HG02763 (cell line): ENCODE results near the gene ZNF628.
A peak's percentile ranks its signal among the peaks of the same experiment; 100 is the strongest.

Source experiments
- ATAC-seq: cut with Tn5 transposase; IDR thresholded peaks from one replicate; pipeline ENCODE4 v1.9.1; 2021; ENCODE audit warnings: mild to moderate bottlenecking, moderate library complexity; ENCODE audit not compliant: unreplicated experiment

Gene ZNF628

DNA sequence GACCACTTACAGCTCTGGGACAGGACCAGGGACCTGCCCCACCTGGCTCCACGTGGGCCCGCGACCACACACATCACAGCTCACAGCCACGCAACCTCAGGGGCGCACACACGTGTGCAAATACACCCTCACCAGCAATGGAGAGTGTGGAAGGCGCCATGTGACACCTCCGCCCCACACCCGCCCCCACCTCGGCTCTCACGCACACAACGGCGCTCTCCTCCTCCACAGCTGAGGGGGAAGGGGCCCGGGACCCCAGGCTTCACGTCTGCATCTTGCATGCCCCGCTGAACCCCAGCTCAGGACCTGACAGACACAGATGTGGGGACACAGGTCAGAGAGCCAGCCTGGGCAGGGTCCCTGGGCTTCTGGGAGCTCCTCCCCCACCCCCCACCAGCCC, 26.9 kb upstream of the ZNF628 start:
- ATAC-seq, result no peak

DNA sequence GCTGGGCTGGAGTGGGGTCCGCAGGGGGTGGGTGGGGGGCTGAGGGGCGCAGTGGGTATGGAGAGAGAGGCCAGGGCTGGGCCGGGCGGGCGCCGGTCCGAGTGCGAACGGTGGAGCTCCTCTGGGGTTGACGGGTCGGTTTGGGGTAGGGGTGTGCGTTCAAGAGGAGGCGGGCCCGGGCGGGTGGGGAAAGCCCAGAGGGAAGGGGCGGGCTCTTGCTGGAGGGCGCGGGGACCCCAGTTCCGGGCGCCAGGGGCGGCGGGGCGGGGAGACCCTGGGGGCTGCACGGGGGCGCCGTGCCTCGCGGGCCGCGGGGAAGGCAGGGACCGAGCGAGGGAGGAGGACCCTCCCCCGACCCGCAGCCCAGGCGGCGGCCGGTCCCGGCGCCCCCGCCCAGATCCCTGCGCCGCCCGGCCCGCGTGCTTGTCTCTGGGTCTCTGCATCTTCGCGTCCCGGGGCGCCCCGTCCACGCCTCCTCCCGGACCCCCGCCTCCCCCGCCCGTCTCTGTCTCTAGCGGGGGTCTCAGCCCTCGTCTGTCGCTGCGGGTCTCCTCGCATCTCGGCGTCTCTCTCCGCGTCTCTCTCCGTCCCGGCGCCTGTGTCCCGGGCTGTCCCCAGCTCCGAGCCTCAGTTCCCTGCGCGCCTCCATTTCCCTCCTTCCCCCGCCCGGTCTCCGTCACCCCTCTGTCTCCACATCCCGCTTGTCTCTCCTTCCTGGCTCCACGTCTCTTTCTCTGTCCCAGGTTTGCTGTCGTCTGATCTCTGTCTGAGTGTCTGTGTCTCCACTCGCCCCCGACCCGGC, 25.1 kb upstream of the ZNF628 start:
- no peak for ATAC-seq

DNA sequence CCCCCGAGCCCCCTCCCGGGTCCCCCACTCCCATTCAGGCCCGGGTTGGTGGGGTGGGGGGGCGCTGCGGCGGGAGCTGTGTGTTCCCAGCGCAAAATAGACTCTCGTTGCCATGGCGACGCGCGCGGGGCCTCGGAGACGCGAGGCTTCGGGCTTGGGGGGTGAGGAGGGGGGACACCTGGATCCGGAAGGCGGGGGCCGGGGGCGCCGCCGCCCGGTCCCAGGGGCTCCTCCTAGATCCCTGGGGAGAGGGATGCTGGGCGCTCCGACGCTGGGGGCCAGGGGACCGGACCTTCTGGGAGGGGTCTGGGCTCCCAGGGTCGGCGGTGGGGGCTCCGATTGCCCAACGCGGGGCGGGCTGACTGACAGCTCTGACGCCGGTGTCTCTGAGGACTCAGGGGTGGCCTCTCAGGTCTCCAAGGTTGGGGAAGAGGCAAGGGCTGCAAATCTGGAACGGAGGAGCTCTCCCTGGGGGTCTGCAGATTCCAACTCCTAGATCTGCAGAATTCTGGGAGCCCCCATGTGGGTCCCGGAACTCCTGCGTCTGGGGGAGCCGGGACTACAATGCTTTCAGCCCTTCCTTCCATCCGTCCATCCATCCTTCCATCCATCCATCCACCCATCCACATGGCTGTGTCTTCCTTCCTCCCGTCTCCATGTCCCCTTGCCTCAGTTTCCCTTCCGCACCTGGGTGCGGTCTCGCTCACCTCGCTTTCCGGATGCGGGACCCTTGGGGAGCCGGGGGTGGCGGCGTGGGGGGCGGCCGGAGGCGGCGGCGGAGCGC, 24.3 kb upstream of the ZNF628 start:
- ATAC-seq, result no peak

DNA sequence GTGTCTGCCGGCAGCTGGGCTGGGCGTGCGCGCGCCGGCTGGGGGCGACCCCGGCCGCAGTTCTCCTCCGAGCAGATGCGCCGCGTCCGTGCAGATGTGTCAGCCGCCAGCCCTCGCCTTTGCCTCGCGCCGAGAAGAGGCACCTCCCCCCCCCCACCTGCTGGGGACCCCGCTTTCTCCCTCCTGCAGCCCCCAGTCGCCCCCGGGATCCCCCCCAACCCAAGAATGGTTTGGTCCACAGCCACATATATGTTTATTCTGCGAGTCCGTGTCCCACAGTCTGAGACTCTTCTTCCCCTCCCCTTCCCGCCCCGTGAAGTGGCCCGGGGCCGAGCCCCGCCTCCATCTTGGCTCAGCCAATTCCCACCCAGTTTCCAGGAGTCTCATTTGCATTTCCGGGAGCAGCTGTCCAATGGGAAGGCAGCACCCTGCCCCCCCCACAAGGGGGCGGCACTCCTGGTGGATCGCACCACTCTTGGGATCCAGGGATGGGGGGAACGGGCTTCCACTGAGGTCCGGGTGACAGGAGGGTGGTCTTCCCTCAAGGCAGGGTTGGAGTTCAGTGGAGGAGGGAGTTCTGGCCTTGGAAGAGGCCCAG, 23.6 kb upstream of the ZNF628 start:
- no peak for ATAC-seq

DNA sequence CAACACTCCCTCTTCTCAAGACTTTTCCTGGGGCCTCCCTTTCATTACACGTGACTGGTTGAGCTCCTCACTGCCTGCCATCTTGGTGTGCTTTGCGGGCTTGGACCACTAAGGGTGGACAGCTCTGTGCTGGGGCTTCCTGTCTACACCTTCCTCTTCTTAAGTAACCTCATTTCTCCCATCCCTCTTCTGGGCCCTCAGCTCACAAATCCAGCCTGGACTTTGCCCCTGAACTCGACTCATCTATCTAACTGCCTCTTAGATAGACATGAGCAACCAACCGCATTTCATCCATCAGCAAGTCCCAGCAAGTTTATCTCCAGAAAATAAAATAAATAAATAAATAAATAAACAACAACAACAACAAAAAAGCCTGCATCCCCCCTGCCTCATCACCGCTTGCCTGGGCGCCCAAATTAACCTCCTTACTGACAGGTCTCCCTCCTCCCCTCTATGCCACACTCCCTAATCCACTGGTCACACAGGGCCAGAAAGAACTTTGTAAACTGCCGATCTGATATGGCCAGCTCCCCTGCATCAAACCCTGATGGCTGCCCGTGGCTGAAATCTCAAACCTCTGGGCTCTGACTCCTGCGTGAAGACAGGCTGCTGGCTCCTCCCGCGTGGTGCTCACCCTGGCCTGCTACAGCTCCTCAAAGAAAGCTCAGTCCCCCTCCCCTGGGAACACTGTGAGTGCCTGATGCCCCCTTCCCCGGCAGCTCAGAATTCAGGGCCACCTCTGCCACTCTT, 22.7 kb upstream of the ZNF628 start:
- no peak for ATAC-seq

DNA sequence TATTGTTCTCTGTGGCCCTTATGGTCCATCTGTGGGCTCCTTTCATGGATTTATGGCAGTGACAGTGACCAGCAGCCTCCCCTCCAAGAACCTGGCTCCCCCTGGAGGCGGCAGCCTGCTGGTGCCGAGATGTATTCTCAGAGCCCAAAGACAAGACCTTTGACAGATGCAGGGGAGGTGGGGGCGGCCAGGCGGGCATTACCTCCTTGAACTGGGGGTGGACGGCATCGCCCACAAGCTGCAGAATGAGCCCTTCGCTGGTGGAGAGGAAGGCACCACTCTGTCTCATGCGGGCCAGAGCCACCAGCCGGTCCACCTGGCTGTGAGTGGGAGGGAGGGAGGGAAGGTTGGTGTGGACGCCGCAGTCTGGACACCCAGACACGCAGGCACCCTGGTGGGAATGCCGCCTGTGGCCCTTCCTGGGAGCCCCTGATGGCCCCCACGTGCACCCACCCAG, 21.6 kb upstream of the ZNF628 start:
- no peak for ATAC-seq

DNA sequence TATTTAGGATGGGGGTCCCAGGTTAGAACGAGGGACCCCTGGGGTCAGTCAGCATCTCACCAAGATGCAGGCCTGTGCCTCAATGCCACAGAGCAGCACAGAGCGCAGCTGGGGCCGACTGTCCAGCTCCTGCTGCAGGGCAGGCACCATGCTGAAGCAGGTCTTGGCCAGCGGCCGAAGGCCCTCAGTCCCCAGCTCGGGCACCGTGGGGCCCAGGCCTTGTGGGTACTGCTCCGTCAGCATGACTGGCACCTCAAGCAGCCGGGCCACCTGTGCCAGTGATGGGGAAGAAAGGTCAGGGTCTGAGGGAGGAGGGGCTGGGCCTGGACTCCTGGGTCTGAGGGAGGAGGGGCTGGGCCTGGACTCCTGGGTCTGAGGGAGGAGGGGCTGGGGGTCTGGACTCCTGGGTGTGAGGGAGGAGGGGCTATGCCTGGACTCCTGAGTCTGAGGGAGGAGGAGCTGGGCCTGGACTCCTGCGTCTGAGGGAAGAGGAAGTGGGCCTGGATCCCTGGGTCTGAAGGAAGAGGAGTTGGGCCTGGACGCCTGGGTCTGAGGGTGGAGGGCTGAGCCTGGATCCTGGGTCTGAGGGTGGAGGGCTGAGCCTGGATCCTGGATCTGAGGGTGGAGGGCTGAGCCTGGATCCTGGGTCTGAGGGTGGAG, 20.7 kb upstream of the ZNF628 start:
- no peak for ATAC-seq

DNA sequence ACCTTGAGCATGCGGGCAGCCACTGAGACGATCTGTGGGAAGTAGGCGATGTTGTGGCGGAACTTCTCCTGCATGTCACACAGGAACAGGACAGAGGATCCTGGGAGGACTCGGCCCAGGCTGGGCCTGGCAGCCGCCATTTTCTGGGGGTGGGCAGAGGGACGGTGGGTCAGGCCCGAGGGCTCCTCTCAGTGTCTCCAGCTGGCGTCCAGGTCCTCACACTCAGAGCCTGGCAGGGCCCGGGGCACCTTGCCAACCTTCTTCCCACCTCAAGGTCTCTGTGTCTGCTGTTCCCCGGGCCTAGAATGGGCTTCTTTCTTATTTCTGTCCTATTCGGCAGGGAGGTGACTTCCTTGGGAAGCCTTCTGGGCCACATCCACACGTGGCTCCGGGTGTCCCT, 20.1 kb upstream of the ZNF628 start:
- ATAC-seq, result no peak

DNA sequence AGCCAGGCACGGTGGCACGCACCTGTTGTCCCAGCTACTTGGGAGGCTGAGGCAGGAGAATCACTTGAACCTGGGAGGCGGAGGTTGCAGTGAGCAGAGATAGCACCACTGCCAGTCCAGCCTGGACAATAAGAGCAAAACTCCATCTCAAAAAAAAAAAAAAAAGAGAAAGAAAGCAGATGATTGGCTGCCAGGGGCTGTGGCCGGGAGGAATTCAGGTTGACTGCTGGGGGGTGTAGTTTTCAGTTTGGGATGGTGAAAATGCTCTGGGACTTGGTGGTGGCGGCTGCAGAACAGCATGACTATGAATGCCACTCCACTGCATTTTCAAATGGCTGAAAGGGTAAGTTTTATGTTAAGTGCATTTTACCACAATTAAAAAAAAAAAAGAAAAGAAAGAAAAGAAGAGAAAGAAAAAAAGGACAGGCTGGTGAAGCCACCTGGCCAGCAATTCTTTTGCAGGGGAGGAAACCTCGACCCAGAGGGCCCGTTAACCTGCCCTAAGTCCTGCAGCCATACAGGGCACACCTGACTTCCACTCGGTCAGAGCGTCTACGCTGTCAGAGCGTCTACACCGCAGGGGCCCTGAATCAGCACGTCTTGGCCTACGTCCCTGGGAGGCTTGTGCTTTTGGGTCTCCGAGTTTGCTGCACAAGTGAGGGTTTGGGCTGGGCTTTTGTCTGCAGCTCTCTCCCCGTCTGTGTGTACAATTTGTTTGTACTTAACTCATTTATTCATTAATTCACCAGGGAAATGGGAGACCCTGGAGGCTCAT, 18.5 kb upstream of the ZNF628 start:
- ATAC-seq, result no peak

DNA sequence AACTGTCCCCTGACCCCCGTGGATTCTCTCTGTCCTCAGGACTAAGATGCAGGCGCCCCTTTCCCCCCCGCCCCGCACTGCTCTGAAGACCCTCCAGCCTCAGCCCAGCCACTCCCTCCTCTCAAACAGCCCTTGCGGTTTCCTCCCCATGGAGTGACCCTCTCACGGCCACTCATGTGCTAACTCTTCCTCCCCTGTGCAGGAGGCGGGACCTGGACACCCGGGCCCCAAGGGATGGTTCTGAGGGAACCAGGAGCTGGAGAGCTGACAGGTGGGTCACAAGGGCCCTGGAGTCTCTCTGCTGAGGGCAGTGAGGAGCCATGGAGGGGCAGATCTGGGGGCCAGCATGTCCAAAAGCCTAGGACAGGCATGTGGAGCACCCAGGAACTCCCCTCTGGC, 16.9 kb upstream of the ZNF628 start:
- no peak for ATAC-seq

DNA sequence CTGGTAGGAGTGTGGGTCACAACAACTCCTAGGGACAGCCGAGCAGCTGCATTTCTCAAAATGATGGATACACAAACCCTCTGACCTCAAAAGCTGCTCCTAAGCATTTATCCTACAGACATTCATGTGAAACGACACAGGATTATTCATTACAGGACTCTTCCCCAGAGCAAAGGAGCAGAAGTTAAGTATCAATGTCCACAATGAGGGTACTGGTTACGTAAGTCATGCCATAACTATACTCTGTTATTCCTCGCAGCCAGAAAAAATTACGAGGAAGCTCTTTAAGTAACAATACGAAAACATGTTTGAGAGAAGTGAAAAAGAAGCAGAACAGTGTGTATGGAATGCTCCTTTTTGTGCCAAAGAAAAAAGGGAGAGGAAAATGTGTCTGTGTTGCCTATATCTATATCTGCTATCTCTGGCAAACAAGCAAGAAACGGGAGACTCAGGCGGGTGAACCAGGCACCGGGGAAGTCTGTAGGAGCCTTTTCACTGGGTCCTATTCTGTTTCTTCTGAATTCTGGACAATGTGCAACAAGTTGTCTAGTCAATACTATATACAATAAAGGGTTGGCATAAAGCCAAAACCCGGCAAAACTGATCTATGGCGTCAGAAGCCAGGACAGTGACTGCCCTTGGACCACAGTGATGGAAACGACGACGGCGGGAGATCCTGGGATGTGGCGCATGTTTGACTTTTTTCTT, 16.3 kb upstream of the ZNF628 start:
- no peak for ATAC-seq

DNA sequence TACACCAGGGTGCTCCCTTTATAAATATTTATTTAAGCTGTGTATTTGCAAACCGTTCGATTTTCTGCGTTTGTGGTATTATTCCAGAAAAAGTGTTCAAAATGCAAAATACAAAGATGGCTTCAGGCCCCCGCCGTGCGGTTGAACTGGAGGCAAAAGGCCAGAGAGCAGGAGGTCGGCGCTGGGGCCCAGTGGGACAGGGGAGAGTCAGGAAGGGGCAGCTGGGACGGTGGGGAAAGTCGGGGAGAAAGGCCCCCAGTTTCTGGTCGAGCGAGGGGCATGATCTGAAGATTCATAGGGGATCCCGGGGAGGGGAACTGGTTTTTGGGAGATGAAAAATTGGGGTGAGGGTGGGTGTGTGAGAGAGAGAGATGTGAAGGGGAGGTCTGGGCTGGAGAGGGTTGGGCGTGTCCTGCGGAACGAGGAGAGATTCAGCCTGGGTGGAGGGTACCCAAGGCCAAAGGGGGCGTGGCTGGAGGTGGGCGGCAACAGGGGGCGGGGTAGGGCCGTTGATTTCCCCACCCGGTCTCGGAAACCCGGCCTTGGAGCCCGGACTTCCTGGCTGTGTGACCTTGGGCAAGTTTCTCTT, 15.7 kb upstream of the ZNF628 start:
- no peak for ATAC-seq

DNA sequence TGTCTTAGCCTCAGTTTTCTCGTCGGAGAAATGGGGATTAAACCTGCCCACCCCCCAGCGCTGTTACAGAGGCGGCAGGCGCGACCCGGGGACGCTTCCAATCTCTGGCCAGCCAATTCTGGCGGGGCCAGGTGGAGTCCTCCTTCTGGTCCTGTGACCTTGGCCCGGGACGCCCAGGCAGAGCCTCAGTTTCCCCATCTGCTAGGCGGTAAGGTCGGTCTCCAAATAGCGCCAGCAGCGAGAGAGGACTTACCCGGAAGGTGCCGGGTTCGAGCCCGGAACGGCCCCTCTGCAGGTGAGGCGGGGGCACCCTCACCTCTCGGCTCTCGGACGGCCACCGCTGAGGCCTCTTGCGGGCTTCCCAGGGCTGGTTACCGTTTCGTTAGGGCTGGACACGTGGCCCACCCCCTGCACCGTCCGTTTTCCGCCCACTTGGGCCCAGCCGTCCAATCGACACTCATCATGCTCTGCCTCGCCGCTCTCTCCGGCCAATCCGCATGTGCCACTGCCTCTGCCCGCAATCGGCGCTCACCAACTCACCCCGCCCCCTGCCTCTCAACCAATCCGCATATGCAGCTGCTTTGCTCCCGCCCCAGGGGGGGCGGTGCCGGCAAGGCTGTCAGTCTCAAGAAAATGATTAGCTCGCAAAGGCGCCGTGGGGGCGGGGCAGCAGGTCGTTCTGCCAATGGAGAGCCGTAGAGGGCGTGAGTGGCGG, 15.0 kb upstream of the ZNF628 start, which contains the start of gene ISOC2:
Gene ISOC2 (minus strand): TSS at position 384 of the 715 bp plus-strand sequence. CDS start 5,156 bp downstream, outside the sequence.
- peak; percentile 95 for ATAC-seq

DNA sequence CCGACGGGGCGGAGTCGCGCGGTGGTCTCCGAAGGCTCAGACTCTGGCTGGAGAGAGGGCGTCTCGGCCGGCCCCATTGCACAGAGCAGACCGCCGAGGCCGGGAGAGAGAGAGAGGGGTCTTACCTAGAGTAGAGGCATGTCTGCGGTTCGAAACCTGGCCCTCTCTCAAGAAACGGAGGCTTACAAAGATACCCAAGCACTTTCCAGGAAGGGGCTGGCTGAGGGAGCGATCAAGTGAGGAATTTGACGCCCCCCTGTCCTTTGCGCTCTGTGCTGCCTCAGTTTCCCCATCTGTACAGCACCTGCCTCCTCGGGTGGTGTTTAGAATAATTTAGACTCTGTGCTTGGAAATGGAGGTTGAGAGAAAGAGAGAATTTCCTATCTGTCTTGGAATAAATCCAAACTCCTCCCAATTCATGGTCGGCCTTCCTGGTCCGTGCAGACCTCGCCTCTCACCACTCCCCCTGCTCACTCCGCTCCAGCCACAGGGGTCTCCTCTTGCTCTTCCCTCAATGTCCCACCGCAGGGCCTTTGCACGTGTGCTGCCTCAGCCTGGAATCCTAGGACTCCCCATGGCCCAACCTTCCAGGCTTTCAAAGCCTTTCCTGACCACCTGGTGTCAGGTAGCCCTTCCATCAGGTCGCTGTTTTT, 14.3 kb upstream of the ZNF628 start:
- no peak for ATAC-seq

DNA sequence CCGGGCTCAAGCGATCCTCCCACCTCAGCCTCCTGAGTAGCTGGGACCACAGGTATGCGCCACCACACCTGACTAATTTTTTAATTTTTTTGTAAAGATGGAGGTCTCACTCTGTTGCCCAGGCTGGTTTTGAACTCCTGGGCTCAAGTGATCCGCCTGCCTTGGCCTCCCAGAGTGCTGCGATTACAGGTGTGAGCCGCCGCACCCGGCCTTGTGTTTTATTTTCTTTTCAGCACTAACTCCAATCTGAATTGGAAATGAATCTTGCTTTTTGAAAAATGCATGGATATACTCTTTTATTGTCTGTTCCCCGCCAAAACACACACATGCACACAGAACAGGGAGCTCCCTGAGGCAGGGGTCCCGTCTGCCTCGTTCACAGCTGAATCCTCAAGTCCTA, 13.7 kb upstream of the ZNF628 start:
- ATAC-seq, result no peak

DNA sequence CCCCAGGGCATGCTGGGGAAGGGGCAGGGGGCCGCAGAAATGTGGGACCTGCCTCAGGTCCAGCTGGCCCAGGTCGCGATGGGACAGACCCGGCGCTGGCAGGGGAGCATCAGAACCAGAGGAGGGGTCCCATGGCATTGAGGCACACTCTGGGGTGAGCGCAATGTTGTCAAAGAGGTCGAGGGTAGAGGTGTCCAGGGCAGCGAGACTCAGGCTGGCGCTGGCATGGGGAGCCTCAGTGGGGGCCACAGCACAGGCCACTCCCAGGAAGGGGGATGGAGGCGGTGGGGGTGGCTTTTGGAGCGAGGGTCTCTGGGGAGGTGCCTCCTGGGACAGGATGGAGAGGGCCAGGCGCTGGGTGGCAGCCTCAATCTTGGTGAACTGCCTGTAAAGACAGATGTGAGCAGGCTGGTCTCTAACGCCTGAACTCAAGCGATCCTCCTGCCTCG, 12.8 kb upstream of the ZNF628 start:
- no peak for ATAC-seq

DNA sequence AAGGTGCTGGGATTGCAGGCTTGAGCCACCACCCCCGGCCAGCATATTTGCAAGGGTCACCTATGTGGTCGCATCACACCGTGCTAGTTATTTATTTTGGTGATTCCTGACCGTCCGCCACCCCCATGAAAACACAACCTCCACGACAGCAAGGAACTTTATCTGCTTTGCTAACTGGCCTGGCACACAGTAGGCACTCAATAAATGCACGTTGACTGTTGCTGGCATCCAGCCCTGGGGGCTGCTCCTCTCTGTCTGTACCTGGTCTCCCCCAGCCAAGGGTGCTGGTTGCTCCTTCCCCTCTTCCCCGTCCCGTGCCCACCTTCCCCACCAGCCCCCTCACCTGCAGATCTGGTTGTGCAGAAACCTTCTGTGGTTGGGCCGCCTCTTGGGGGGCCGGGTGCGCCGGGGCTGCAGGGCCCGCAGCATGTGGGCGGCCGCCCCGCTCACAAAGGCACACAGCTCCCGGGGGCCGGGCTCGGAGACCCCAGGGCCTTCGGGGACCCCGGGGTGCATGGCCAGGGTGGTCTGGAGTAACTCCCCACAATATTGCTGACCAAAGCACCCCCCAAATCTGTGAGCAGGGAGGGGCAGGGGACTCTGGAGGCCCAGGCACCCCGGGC, 12.3 kb upstream of the ZNF628 start:
- no peak for ATAC-seq
